ENCODE results near the gene TOMM20. TPM values are rescaled to one million over a fixed set of nuclear protein-coding genes. Genes with fewer than 3 reads are reported as not detected.

TOMM20 gene
- total RNA-seq, 3 donors from 2014 or later, result 112 to 153 (median 112) TPM

DNA sequence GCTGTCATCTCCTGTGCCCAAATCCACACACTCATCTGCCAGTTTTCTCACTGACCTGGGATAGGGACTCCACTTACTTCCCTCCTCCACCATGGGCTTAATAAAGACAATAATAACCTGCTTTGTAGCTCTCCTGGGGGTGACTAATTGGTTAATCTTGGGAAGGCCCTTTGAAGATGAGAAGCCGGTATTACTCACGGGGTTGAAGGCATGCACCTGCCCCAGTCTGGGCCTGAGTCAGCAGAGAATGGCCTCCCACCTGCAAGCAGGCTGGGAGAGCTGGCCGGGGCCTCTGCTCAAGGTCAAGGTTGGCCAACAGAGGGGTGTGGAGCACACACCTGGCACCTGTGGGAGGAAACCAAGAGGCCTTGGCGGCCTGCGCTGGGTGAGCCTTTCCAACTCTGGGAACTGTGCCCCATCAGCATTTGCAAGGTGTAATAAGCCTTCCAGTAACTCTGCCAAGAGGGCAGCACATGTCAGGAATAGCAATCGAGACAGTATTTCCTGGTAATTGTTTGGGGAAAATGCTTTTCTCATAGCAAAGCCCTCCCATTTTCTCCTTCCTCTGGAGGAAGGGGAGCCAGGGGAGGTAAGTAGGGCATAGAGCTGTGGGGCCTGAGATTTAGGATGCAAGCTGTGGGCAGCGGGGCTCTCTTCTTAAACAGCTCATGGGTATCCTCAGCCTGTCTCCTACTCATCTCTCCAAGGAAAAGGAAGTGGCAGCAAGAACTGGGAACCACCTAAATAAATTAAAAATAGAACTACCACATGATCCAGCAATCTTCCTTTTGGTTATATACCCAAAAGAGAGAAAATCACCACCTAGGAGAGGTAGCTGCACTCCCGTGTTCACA, 49.0 kb downstream of the TOMM20 start:
- intact Hi-C loops (cut with DNase I; ENCODE audit: low total_unique reads), result loop anchor here (5.0 kb wide), 2 partner anchors 472 to 582 kb away; no protein-coding TSS in a partner anchor
- Histone ChIP-seq H3K36me3 (no peaks in the 10 kb centered on the region), H3K27me3 (no peaks in the 10 kb centered on the region), H3K4me3 (no peak overlapping the region), H3K9me3 (no peaks in the 10 kb centered on the region), H3K4me1 (peaks cover 13 to 22% of the 10 kb centered on the region in 2 donors), H3K27ac (peak overlapping the region; percentile 85 to 86)
- DNase-seq (ENCODE audit: low spot score in 2 of 2), result peak; percentile 64 to 82
- TF ChIP-seq POLR2AphosphoS5 (IDR thresholded peaks at IDR 0.05) (peak in 2 of 3 donors; percentile 18 to 42), POLR2A (IDR thresholded peaks at IDR 0.05) (peak; percentile 15)
- TF ChIP-seq, protein P1, sequence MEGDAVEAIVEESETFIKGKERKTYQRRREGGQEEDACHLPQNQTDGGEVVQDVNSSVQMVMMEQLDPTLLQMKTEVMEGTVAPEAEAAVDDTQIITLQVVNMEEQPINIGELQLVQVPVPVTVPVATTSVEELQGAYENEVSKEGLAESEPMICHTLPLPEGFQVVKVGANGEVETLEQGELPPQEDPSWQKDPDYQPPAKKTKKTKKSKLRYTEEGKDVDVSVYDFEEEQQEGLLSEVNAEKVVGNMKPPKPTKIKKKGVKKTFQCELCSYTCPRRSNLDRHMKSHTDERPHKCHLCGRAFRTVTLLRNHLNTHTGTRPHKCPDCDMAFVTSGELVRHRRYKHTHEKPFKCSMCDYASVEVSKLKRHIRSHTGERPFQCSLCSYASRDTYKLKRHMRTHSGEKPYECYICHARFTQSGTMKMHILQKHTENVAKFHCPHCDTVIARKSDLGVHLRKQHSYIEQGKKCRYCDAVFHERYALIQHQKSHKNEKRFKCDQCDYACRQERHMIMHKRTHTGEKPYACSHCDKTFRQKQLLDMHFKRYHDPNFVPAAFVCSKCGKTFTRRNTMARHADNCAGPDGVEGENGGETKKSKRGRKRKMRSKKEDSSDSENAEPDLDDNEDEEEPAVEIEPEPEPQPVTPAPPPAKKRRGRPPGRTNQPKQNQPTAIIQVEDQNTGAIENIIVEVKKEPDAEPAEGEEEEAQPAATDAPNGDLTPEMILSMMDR (IDR thresholded peaks at IDR 0.05), result peak in 1 of 3 donors; percentile 13

DNA sequence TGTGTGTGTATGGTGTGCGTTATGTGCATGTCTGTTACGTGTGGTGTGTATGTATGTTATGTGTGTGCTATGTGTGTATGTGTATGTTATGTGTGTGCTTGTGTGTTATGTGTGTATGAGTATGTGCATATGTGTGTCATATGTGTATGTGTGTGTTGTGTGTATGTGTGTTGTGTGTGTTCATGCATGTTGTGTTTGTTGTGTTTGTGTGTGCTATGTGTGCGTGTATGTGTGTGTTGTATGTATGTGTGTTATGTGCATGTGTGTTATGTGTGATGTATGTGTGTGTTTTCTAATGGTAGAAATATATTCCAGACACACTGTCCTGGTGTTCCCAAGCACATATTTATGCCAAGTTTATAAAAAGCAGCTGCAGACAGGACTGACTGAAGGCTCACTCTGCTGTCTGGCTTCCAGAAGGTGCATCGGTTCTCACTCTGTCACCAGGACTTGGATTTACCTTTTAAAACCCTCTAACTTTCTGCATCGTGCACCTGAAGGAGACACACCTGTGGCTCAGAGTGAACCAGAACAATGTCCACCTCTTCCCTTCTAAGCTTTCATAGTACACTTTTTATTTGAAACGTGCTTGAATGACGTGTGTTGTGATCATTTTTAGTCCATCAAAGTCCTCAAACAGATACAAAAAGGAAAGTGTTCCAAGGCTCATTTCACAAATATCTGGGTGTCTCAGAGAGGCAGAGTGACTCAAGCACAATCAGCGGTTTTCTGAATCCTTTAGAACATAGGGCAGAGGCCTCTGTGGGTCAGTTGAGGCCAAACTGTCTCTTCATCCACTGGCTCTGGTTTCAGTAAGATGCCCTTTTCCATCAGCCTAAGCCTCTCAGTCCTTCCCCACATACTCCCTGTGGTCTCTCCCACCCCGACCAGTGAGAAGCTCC, 49.9 kb downstream of the TOMM20 start:
- Histone ChIP-seq H3K4me3 (no peak overlapping the region), H3K27ac (peak overlapping the region; percentile 85 to 86), H3K27me3 (no peaks in the 10 kb centered on the region), H3K4me1 (peaks cover 17 to 31% of the 10 kb centered on the region in 2 donors), H3K9me3 (no peaks in the 10 kb centered on the region), H3K36me3 (no peaks in the 10 kb centered on the region)
- intact Hi-C loops (cut with DNase I; ENCODE audit: low total_unique reads), result no loop called here
- TF ChIP-seq POLR2AphosphoS5 (IDR thresholded peaks at IDR 0.05), result no peak
- TF ChIP-seq, protein P1 (IDR thresholded peaks at IDR 0.05), result no peak
- TF ChIP-seq POLR2A (IDR thresholded peaks at IDR 0.05), result no peak
- DNase-seq (ENCODE audit: low spot score in 2 of 2), result no peak

DNA sequence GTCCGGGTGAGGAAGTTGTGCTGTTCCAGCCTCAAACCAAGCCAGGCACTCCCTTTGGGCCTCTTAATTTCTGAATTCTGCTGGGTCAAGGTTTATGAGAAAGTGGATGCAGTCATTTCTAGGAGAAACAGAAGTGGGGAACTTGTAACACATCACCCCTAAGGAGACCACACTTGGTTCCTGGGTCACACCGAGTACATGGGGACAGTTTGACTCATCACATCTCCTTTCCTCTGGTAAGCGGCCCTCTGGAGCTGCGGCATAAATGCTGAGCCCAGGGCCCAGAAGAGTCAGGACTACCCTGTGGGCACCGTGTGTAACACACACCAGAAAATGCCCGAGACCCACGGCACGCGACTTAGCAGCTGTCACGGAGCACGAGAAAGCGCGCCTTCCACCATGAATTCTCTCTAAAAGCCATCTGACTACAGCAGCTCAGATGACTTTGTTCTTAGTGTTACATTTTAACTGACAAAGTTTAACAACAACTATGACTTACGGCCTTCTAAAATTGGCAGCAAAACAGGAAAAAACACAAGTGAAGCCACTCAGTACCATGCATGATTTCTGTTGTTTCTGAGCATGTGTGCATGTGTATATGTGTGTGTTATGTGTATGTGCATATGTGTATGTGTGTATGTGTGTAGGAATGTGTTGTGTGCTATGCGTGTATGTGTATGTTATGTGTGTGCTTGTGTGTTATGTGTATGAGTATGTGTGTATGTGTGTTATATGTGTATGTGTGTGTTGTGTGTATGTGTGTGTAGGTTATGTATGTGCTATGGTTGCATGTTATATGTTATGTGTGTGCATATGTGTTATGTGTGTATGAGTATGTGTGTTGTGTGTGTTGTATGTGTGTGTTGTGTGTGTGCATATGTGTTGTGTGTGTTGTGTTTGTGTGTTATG, 50.8 kb downstream of the TOMM20 start:
- H3K9me3 ChIP-seq, result no peaks in the 10 kb centered on the region
- no peak for DNase-seq (ENCODE audit: low spot score in 2 of 2)
- peaks cover 19 to 36% of the 10 kb centered on the region in 2 donors for H3K4me1 ChIP-seq
- H3K27ac ChIP-seq, result peak overlapping the region; percentile 84 to 99
- H3K4me3 ChIP-seq, result no peak overlapping the region
- H3K27me3 ChIP-seq, result no peaks in the 10 kb centered on the region
- intact Hi-C loops (cut with DNase I; ENCODE audit: low total_unique reads), result no loop called here
- TF ChIP-seq POLR2AphosphoS5 (IDR thresholded peaks at IDR 0.05) (no peak), POLR2A (IDR thresholded peaks at IDR 0.05) (no peak)
- TF ChIP-seq, protein P1 (IDR thresholded peaks at IDR 0.05), result no peak
- no peaks in the 10 kb centered on the region for H3K36me3 ChIP-seq

GRCh38 chr1:235077163-235077540, 51.5 kb downstream of the TOMM20 start:
- H3K4me3 ChIP-seq, result no peak overlapping the region
- intact Hi-C loops (cut with DNase I; ENCODE audit: low total_unique reads), result no loop called here
- peaks cover 19 to 37% of the 10 kb centered on the region in 2 donors for H3K4me1 ChIP-seq
- no peaks in the 10 kb centered on the region for H3K36me3 ChIP-seq
- no peak for TF ChIP-seq POLR2A (IDR thresholded peaks at IDR 0.05)
- TF ChIP-seq, protein P1 (IDR thresholded peaks at IDR 0.05), result no peak
- no peak for TF ChIP-seq POLR2AphosphoS5 (IDR thresholded peaks at IDR 0.05)
- H3K27me3 ChIP-seq, result no peaks in the 10 kb centered on the region
- H3K9me3 ChIP-seq, result no peaks in the 10 kb centered on the region
- H3K27ac ChIP-seq, result peak overlapping the region; percentile 84 to 99
- no peak for DNase-seq (ENCODE audit: low spot score in 2 of 2)

All from breast epithelium (tissue), 4 donors.